Duodenal mucosa (tissue), 2 donors: Measurements from ENCODE around the gene ZNF618.
A peak's percentile ranks its signal among the peaks of the same experiment; 100 is the strongest.

Experiments used
- H3K27ac ChIP-seq: one replicate; pipeline ENCODE4 v1.7.0; 2013; ENCODE audit warnings: low read depth, low read length
- H3K27me3 ChIP-seq, 2 donors: one replicate each; pipeline ENCODE4 v1.7.0; 2013; ENCODE audit warnings: low read length in 2 of 2, control low read depth in 1 of 2; ENCODE audit not compliant: insufficient read depth in 2 of 2, control insufficient read depth in 1 of 2
- H3K36me3 ChIP-seq, 2 donors: one replicate each; pipeline ENCODE4 v1.7.0; 2013; ENCODE audit warnings: low read length in 2 of 2, control low read depth in 1 of 2; ENCODE audit not compliant: insufficient read depth in 2 of 2, control insufficient read depth in 1 of 2
- H3K4me1 ChIP-seq, 2 donors: one replicate each; pipeline ENCODE4 v1.7.0; 2013; ENCODE audit warnings: low read length in 2 of 2, control low read depth in 1 of 2; ENCODE audit not compliant: insufficient read depth in 2 of 2, control insufficient read depth in 1 of 2
- H3K4me3 ChIP-seq, 2 donors: one replicate each; pipeline ENCODE4 v1.7.0; 2013; ENCODE audit warnings: low read length in 2 of 2, low read depth in 1 of 2
- H3K9ac ChIP-seq, 2 donors: one replicate each; pipeline ENCODE4 v1.7.0; 2013; ENCODE audit warnings: low read length in 2 of 2, low read depth in 1 of 2
- H3K9me3 ChIP-seq, 2 donors: one replicate each; pipeline ENCODE4 v1.7.0; 2013; ENCODE audit warnings: low read length in 2 of 2, control low read depth in 1 of 2; ENCODE audit not compliant: control insufficient read depth in 1 of 2

The ZNF618 gene

DNA sequence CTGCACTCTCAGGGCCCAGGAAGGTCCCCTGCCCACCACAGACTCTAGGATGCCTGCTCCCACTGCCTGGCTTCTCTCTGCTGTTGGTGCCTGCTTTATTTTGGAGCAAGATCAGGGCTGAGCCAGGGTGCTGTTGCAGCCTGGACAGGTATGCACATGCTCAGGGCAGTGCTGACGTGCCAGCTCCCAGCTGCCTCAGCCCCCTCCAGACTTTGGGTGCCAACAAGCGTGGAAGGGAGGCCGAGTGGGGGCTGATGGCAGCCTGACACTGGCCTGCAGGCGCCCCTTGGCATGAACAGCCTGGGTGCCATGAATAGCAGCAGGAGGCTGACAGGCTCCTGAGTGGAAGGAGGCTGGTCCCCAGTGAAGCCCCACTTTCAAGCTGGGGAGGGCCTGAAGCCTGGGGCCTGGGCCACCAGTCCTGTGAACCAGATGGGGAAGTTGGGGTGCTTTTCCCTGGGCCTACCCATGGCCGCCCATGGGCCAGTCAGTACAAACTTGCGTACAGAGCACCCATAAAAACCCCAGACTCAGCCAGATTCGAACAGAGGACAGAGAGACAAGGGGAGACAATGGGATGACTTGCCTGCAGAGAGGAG lies 195.2 kb downstream of the ZNF618 start:
- H3K36me3 ChIP-seq, result no peaks in the 10 kb centered on the region
- no peaks in the 10 kb centered on the region for H3K27me3 ChIP-seq
- H3K4me1 ChIP-seq, result no peaks in the 10 kb centered on the region
- no peak overlapping the region for H3K27ac ChIP-seq
- H3K9ac ChIP-seq, result no peak overlapping the region
- no peak overlapping the region for H3K4me3 ChIP-seq
- no peaks in the 10 kb centered on the region for H3K9me3 ChIP-seq

DNA sequence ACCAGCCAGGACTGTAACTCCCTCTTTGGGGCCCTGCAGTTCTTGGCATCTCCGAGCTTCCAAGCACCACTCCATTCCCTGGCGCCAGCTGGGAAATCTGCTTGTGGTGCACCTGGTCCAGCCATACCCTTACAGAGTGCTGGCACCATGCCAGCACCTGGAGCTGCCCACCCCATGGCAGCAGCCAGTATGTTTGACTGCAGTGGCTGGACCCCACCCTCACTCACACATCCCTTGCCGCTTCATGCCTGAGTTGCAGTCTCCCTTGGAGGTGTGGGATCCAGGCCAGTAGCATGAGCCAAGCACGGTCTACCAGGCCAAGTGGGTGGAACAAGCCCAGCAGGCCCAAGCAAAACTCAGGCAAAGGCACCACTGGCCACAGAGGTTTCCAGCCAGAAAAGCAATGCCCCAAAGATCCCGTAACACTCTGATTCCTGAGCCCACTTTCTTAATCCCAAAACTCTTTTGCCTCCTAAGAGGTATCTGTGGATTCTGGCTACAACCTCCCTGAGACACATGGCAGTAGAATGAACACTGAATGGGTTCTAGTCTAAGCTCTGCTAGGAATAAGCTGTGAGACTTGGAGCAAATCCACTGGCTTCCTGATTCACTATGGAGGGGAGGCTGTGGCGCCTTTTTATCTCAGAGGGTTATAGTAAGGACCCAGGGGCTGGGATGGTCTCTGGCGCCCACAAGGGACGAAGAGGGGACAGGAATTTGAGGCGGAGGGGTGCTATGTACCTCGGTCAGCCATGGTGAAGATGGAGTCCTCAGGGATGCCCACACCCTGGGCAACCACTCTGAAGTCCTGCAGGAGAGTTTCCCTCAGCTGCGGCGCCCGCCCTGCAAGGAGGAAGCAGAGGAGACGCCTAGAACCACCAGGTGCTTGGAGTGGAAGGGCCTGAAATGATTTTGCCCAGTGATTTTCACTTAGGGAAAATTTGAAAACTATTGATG lies 196.4 kb downstream of the ZNF618 start:
- no peak overlapping the region for H3K9ac ChIP-seq
- H3K4me1 ChIP-seq, result peaks cover 0 to 4% of the 10 kb centered on the region in 2 donors
- no peaks in the 10 kb centered on the region for H3K9me3 ChIP-seq
- H3K27ac ChIP-seq, result no peak overlapping the region
- H3K36me3 ChIP-seq, result no peaks in the 10 kb centered on the region
- peaks cover 0 to 2% of the 10 kb centered on the region in 2 donors for H3K27me3 ChIP-seq
- H3K4me3 ChIP-seq, result no peak overlapping the region

DNA sequence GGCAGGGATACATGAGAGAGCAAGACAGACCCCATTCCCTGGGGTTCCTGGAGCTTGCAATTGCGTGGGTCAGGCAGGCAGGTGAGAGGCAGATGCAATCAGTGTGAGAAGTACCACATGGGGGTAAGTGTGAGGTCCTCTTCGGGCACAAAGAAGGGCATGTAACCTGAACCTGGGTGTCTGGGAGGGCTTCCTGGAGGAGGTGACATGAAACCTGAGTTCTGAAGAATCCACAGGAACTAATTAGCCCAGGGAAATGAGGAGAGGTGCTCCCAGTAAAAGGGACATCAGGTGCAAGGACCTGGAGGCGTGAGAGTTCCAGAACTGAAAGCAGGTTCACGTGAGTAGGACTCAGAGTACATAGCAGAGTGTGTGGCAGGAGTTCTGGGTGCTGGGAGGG lies 199.5 kb downstream of the ZNF618 start:
- no peak overlapping the region for H3K4me3 ChIP-seq
- no peaks in the 10 kb centered on the region for H3K36me3 ChIP-seq
- H3K9ac ChIP-seq, result no peak overlapping the region
- no peak overlapping the region for H3K27ac ChIP-seq
- no peaks in the 10 kb centered on the region for H3K9me3 ChIP-seq
- peaks cover 14 to 30% of the 10 kb centered on the region in 2 donors for H3K4me1 ChIP-seq
- peaks cover 0 to 2% of the 10 kb centered on the region in 2 donors for H3K27me3 ChIP-seq

DNA sequence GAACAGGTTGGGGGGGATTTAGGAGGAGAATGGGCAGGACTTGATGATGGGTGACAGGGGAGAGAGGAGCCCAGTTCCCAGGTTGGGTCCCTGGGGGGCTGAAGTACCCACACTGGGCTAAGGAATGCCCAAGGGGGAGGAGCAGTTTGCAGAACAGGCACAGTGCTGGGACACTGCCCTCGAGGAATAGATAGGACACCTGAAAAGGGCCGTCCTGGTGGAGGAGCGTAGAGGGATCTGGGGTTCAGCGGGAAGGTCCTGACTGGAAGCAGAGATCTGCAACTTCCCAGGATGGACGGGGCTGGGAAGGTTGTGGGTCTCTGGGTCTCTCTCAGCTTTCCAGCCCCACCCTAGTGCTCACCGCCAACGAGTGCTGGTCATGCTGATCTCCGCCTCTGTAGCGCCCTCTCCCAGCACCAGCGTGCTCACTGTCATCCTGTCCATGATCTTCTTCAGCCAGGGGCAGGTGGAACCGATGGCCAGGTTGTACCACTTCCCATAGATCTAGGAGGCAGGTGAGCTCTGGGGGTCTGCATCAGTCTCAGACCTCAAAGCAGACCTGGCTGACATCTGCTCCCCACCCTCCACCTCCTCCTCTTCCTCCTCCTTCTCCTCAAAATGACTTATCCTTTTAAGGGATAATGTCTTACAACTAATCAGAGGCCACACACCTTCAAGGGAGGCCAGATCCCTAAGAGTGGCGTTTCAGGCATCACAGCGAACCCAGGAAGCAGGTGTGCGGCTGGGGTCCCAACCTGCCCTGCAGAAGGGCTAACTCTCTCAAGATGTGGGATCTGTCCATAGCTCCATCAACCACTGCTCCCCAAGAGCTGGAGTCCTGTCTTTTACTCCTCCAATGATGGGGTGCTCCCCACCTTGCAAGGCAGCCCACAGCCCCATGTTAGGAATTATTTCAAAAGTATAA lies 200.4 kb downstream of the ZNF618 start:
- H3K36me3 ChIP-seq, result no peaks in the 10 kb centered on the region
- no peak overlapping the region for H3K27ac ChIP-seq
- H3K4me1 ChIP-seq, result peaks cover 20 to 39% of the 10 kb centered on the region in 2 donors
- H3K9me3 ChIP-seq, result no peaks in the 10 kb centered on the region
- no peak overlapping the region for H3K4me3 ChIP-seq
- H3K9ac ChIP-seq, result no peak overlapping the region
- peaks cover 0 to 2% of the 10 kb centered on the region in 2 donors for H3K27me3 ChIP-seq

DNA sequence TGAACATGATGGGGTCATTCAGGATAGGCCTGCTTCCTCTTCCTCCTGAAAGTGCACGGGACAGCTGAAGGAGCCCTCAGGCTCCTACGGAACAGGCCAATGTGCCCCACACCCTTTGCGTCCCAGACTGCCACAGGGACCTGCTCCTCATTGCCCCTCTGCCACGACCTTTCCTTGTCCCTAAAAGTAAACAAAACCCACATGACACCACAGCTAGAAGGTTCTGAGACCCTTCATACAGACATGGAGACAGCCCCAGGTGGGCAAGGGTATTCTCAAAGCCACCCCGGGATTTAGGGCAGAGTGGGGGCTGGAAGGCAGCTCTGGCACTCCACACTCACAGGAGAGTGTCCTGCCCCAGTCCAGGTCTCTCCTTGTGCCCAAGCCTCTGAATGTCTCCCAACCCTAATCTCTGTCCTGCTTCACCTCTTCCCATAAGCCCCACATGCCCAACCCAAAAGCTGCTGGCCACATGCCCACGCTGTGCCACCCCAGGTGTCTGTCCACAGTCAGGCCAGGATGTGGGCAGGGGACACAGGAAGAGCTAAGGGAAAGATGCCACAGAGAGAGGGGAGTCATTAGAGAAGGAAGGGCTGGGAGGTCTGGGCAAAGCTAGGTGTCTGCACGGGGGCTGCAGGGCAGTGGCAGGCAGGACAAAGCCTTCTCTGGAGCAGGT lies 201.2 kb downstream of the ZNF618 start:
- peaks cover 0 to 2% of the 10 kb centered on the region in 2 donors for H3K27me3 ChIP-seq
- no peaks in the 10 kb centered on the region for H3K36me3 ChIP-seq
- no peak overlapping the region for H3K4me3 ChIP-seq
- H3K27ac ChIP-seq, result no peak overlapping the region
- peaks cover 28 to 47% of the 10 kb centered on the region in 2 donors for H3K4me1 ChIP-seq
- H3K9ac ChIP-seq, result no peak overlapping the region
- no peaks in the 10 kb centered on the region for H3K9me3 ChIP-seq

DNA sequence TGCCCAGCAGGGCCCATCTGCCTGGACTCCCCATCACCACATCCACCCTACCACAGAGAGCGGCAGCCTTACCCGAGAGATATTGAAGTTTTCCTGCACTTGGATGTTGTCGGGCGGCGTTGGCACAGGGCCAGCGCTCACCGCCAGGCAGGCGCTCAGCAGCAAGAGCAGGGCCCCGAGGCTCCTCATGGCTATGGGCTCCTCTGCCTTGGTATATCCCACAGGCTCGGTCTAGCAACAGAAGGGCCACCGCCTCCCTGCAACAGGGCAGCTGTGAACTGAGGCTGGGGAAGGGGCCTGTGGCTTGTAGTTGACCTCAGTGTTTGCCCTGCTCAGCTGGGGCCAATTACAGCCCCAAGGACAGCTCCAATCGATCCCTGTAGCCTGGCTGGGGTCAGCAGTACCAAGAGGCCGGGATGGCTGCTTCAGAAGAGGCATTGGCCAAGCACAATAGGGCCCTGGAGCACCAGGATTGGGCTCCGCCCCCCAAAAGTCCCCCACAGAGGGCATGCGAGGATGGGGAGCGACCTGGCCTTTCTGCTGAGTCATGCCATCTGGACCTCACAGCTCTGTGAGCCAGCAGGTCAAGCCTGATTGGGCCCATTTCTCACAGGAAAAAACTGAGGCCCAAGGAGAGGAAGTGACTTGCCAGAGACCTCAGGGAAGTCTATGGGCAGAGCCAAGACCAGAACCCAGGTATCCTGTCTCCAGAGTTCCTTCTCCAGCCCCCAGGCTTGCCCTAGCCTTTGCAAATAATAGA lies 202.1 kb downstream of the ZNF618 start, which contains the start of gene AMBP:
Gene AMBP, minus strand, starts transcription at position 280 of the 760 bp plus-strand sequence. Its CDS starts 91 bp downstream, at position 189.
- no peak within 1 kb of the TSS for H3K27ac ChIP-seq
- no peak within 1 kb of the TSS for H3K4me3 ChIP-seq
- H3K4me1 ChIP-seq, result peaks cover 32 to 52% of the 10 kb centered on the region in 2 donors
- H3K9me3 ChIP-seq, result no peaks in the 10 kb centered on the region
- peaks cover 0 to 2% of the 10 kb centered on the region in 2 donors for H3K27me3 ChIP-seq
- H3K9ac ChIP-seq, result no peak within 1 kb of the TSS
- no peaks in the 10 kb centered on the region for H3K36me3 ChIP-seq

DNA sequence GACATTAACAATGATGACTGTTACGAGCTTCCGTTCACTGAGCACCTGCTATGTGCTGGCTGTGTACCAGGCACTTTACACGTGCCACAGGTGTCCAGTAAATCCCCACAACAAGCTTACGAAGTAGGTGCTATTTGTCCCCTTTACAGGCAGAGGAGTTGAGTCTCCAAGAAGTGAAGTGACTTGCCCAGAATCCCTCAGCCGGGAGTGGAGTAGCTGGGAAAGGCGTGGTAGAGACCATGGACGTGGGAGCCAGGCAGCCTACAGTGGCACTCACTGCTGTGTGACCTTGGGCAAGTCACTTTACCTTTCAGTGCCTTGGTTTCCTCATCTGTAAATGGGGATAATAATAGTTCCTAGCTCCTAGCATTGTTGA lies 202.7 kb downstream of the ZNF618 start:
- no peak overlapping the region for H3K27ac ChIP-seq
- H3K9ac ChIP-seq, result no peak overlapping the region
- H3K36me3 ChIP-seq, result no peaks in the 10 kb centered on the region
- H3K9me3 ChIP-seq, result no peaks in the 10 kb centered on the region
- peaks cover 32 to 52% of the 10 kb centered on the region in 2 donors for H3K4me1 ChIP-seq
- peaks cover 0 to 2% of the 10 kb centered on the region in 2 donors for H3K27me3 ChIP-seq
- H3K4me3 ChIP-seq, result no peak overlapping the region

DNA sequence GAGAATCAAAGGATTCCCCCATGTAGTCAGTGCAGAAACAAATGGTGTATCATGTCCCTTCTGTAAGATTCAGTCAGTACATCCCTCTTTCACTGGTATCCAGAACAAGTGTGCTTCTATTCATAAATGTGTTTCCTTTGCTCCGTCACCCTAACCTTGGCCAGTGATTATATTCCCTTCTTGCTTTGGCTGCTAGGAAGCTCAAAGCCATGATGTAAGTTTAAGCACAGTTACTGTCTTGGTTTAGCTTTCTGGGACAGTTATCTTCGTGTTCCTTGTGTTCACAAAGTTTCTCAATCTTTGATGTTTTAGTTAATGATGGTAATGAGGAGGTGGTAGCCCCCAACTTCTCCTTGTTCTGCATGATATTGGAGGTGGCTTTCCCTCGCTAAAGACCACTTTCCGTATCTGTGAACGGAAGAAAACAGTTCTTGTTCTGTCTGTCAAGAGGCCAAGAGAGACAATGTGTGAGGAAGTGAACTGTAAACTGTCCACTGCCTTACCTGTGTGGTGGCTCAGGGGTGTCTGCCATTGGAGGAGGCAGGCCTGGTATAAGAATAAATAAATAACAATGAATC lies 204.2 kb downstream of the ZNF618 start:
- Histone ChIP-seq H3K27me3 (peaks cover 0 to 2% of the 10 kb centered on the region in 2 donors), H3K4me1 (peaks cover 32 to 52% of the 10 kb centered on the region in 2 donors), H3K9ac (no peak overlapping the region), H3K9me3 (no peaks in the 10 kb centered on the region), H3K4me3 (no peak overlapping the region), H3K27ac (peak overlapping the region; percentile 50), H3K36me3 (no peaks in the 10 kb centered on the region)
